WI38 (cell line): ENCODE data around the gene USP9Y.
"Not testable (repeated sequence)": the region's sequence is repeated elsewhere in the genome, so short reads cannot be mapped to it uniquely, and the experiment has no call there.

Experiments used
- H3K4me3 ChIP-seq: 2 replicates; pipeline ENCODE4 v1.5.1; 2011; ENCODE audit warnings: low read depth, mild to moderate bottlenecking, control low read depth, low read length
- TF ChIP-seq, protein P1 (sequence below): IDR thresholded peaks from 2 replicates; pipeline ENCODE4 v1.5.1; 2012; ENCODE audit warnings: low read depth, mild to moderate bottlenecking, control low read depth, low read length

The USP9Y gene, protein sequence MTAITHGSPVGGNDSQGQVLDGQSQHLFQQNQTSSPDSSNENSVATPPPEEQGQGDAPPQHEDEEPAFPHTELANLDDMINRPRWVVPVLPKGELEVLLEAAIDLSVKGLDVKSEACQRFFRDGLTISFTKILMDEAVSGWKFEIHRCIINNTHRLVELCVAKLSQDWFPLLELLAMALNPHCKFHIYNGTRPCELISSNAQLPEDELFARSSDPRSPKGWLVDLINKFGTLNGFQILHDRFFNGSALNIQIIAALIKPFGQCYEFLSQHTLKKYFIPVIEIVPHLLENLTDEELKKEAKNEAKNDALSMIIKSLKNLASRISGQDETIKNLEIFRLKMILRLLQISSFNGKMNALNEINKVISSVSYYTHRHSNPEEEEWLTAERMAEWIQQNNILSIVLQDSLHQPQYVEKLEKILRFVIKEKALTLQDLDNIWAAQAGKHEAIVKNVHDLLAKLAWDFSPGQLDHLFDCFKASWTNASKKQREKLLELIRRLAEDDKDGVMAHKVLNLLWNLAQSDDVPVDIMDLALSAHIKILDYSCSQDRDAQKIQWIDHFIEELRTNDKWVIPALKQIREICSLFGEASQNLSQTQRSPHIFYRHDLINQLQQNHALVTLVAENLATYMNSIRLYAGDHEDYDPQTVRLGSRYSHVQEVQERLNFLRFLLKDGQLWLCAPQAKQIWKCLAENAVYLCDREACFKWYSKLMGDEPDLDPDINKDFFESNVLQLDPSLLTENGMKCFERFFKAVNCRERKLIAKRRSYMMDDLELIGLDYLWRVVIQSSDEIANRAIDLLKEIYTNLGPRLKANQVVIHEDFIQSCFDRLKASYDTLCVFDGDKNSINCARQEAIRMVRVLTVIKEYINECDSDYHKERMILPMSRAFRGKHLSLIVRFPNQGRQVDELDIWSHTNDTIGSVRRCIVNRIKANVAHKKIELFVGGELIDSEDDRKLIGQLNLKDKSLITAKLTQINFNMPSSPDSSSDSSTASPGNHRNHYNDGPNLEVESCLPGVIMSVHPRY (N-terminal part only)

GRCh38 chrY:12701181-12701695, at the start of gene USP9Y:
TSS of gene USP9Y (plus strand) at chrY:12701231. CDS start at chrY:12709448, 8,217 bp downstream.
- TF ChIP-seq, protein P1, sequence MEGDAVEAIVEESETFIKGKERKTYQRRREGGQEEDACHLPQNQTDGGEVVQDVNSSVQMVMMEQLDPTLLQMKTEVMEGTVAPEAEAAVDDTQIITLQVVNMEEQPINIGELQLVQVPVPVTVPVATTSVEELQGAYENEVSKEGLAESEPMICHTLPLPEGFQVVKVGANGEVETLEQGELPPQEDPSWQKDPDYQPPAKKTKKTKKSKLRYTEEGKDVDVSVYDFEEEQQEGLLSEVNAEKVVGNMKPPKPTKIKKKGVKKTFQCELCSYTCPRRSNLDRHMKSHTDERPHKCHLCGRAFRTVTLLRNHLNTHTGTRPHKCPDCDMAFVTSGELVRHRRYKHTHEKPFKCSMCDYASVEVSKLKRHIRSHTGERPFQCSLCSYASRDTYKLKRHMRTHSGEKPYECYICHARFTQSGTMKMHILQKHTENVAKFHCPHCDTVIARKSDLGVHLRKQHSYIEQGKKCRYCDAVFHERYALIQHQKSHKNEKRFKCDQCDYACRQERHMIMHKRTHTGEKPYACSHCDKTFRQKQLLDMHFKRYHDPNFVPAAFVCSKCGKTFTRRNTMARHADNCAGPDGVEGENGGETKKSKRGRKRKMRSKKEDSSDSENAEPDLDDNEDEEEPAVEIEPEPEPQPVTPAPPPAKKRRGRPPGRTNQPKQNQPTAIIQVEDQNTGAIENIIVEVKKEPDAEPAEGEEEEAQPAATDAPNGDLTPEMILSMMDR: no peak

GRCh38 chrY:12651621-12652036, 49.4 kb upstream of the USP9Y start:
- H3K4me3 ChIP-seq: no peak overlapping the region
- TF ChIP-seq, protein P1: no peak

More at GRCh38 chrY:12701181-12701695, at the start of gene USP9Y:
- H3K4me3 ChIP-seq: no peak within 1 kb of the TSS

DNA sequence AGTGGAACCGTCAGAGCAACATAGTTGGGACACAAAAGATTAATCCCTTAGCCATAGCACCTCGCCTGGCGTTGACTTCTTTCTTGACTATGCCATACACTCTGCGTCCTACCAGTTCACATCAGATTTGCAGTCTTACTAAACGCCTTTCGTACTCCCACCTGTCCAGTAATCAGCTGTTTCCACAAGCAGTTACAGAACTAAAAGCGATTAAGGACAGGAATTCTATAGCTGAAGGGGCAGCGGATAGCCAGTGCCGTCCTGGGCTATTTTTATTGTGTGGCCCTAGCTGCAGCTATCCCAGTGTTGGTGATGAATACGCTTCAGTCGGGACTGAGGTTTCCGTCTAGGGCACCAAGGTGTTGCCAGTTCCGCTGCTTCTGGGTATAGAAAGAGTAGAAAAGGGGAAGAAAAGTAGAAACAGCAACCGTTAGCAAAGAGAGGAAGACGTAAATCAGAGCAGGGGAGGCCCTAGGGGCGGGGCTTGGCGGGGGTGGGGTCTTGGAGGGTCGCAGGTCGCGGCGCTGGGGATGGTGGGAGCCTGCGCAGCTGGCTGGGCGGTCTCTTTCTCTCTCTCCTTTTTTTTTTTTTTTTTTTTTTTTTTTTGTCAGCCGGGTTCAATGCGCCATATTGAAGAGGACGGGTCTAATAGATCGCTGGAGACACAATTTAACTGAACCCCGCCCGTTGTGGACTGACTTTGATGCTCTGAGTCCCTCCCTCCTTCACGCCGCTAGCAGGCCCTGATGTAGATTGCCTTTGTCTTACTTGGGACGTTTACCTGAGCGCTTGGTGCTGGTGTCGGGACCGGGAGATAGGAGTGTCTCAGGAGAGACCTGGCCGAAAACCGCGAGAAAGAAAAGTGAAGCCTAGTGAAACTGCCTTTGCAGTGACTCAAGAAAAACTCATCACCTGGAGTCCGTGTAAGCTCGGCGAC, 39.0 kb upstream of the USP9Y start:
- TF ChIP-seq, protein P1: no peak
- H3K4me3 ChIP-seq: no peak overlapping the region

DNA sequence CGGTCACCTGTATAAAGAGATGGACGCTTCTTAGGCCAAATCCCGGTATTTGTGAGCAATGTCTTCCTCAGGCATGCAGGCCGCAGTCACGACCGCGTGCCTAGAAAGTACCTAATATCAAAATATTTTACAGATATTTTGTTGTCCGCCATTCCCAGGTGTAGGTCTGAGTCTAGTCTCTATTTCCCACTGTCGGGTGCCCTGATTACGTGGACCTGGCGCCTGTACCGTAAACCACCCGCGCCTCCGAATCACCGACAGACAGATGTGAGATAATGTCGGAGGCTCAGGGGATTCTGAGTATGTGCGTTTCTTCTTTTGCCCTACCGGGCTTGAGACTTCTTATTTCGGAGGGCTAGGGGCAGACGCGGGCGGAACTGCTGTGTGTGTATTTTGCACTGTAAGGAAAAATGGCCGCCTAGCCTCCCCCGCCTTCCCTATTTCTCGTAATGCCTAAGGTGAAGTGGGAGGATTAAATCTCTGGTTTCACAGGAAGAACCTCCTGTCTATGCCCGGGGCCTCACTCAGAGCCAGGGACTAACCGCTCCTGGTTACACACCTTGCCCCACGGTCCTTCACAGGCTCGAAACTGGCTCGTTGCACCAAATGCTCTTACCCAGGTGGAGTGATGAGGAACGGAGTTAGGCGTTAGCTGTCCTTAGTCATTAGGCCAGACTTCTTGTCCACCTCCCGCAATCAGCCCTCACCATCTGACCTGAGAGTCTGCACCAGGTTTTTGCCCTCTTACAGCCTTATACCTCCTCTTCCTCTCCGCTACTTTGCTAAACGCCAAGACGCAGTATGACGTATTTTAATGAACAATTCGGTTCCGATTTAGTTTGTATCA, 38.1 kb upstream of the USP9Y start:
- H3K4me3 ChIP-seq: no peak overlapping the region
- TF ChIP-seq, protein P1: no peak

- not testable (repeated sequence) for H3K4me3 ChIP-seq
Observed at GRCh38 chrY:12663845-12664244, 37.2 kb upstream of the USP9Y start.

- TF ChIP-seq, protein P1: no peak
- H3K4me3 ChIP-seq: no peak overlapping the region
Observed at GRCh38 chrY:12678111-12678510, 22.9 kb upstream of the USP9Y start.
